H1 (cell line): Measurements from ENCODE around the gene DLX5. TPM values are rescaled to one million over a fixed set of nuclear protein-coding genes. Genes with fewer than 3 reads are reported as not detected.

Experiments used
- CHD1 ChIP-seq: IDR thresholded peaks from 2 replicates; pipeline ENCODE4 v1.6.1; 2012; ENCODE audit warnings: low read depth, low read length, improper control_type of control experiment
- GABPA ChIP-seq: IDR thresholded peaks from 2 replicates; pipeline ENCODE4 v1.6.1; 2011; ENCODE audit warnings: mild to moderate bottlenecking, low read length, moderate library complexity, borderline replicate concordance; ENCODE audit not compliant: insufficient read depth
- JUN ChIP-seq: IDR thresholded peaks from 2 replicates; pipeline ENCODE4 v1.6.1; 2011; ENCODE audit warnings: low read depth, mild to moderate bottlenecking, improper control_type of control experiment, low read length
- SP4 ChIP-seq: IDR thresholded peaks from 2 replicates; pipeline ENCODE4 v1.6.1; 2012; ENCODE audit warnings: low read length, inconsistent platforms
- TEAD4 ChIP-seq: IDR thresholded peaks from 2 replicates; pipeline ENCODE4 v1.6.1; 2012; ENCODE audit warnings: low read depth, low read length, inconsistent platforms, mixed read lengths
- polyA plus RNA-seq, 7 experiments: library from polyadenylated mRNA; depleted of rRNA in 3 of 7; stranded (reverse) in 5 of 7; unstranded in 2 of 7; fragments of >200 nt in 5 of 7; fragments of 200-250 nt in 2 of 7; gene quantifications; 1 replicate in 5 of 7; 2 replicates in 1 of 7; 4 replicates in 1 of 7; pipeline versions ENCODE4 v1.2.1 to v1.2.3, GENCODE V29; 2011 to 2013; ENCODE audit warnings: missing spikeins in 2 of 7, mixed read lengths in 2 of 7
- total RNA-seq: library from RNA; stranded (reverse); fragmentation: NEBNext Ultra II Directional; extraction: Animal tissue kit (Norgen Biotek cat#: 25700); gene quantifications from 2 replicates; pipeline ENCODE4 v1.2.1, GENCODE V29; 2021

The DLX5 gene
- total and polyA plus RNA-seq, 2 of the 8 experiments (the other 6 are each of a cell fraction or from before 2014, with no cell fraction given), result not detected

DNA sequence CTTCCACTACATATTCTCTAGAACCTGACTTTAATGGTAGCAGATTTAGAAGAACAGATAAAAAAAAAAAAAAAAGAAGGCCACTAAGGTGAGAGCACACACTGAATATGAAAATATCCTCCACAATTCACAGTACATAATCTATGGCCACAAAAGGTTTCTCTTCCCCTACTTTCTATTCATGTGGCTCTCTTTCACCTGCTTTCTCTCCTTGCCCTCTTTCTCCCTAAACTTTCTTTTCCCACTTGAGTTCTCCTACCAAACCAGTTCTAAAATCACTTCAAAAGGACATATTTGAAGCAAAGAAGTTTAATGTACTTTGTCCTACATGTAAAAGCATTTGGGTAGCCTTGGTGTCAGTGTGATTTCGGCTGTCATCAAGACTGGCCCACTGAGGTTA lies 37.7 kb downstream of the DLX5 start (continued):
- TF ChIP-seq JUN (no peak), CHD1 (no peak), TEAD4 (no peak), GABPA (no peak), SP4 (no peak)
